Colonic mucosa (tissue), 4 donors: Measurements from ENCODE around the gene RPL11. TPM values are rescaled to one million over a fixed set of nuclear protein-coding genes. Genes with fewer than 3 reads are reported as not detected.

Source experiments
- DNase-seq: peaks from one replicate; pipeline ENCODE4 v3.0.0-alpha.2; 2020
- H3K27ac ChIP-seq: fragments of 200-600 bp; one replicate; pipeline ENCODE4 v1.8.0; 2021
- H3K27me3 ChIP-seq: fragments of 200-600 bp; one replicate; pipeline ENCODE4 v1.8.0; 2021
- H3K36me3 ChIP-seq: fragments of 200-600 bp; one replicate; pipeline ENCODE4 v1.8.0; 2021
- H3K4me1 ChIP-seq: fragments of 200-600 bp; one replicate; pipeline ENCODE4 v1.8.0; 2021; ENCODE audit warnings: mild to moderate bottlenecking
- H3K4me3 ChIP-seq: fragments of 200-600 bp; one replicate; pipeline ENCODE4 v1.8.0; 2021
- H3K9ac ChIP-seq, 2 donors: one replicate each; pipeline ENCODE4 v1.7.0; 2013; ENCODE audit warnings: control low read depth in 2 of 2, low read depth in 2 of 2, low read length in 2 of 2
- H3K9me3 ChIP-seq: fragments of 200-600 bp; one replicate; pipeline ENCODE4 v1.8.0; 2021
- CTCF ChIP-seq: fragments of 200-600 bp; IDR thresholded peaks from one replicate; pipeline ENCODE4 v1.8.0; 2022; ENCODE audit warnings: antibody characterized with exemption, mild to moderate bottlenecking
- intact Hi-C: fragments of 100-400 bp; cut with DNase I; formaldehyde crosslinking; loops from one replicate; pipeline ENCODE4 v1.14.1; 2022
- total RNA-seq, 2 donors: library from RNA; stranded (reverse); fragmentation: NEBNext Ultra II Directional in 1 of 2; extraction: Animal tissue kit (Norgen Biotek cat#: 25700) in 1 of 2; gene quantifications; one replicate each; pipeline ENCODE4 v1.2.1, GENCODE V29; 2021
- donor health status: healthy.
- donor health status: DM: no; HTN: no; CAD: no.
- donor health status: DM: no; HTN: no; CAD: no.

RPL11 gene
- total RNA-seq, 2 donors from 2014 or later = 871 to 897 TPM

DNA sequence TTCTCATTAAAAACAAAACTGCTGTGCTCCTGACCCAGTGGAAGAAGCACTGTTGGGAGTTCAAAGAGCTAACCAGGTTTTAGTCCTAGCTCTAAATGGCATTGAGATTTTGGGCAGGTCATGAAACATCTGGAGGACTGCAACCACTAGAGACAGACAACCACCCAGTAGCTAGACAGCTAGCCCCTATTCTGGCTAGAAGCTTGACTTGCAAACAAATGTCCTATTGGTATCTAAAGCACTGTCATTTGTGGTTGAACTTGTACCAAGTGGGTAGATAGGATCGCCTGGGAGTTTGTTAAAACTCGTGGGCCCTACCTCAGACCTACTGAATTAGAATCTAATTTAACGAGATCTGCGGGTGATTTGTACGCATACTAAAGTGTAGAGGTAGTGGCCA, 6.9 kb downstream of the RPL11 start:
- TF ChIP-seq CTCF = no peak
- intact Hi-C loops = no loop called here
- H3K9ac ChIP-seq = no peak overlapping the region
- H3K9me3 ChIP-seq = no peaks in the 10 kb centered on the region
- no peaks in the 10 kb centered on the region for H3K27me3 ChIP-seq
- H3K4me1 ChIP-seq = no peaks in the 10 kb centered on the region
- H3K36me3 ChIP-seq = peaks cover 34% of the 10 kb centered on the region
- H3K4me3 ChIP-seq = no peak overlapping the region
- no peak for DNase-seq
- no peak overlapping the region for H3K27ac ChIP-seq

DNA sequence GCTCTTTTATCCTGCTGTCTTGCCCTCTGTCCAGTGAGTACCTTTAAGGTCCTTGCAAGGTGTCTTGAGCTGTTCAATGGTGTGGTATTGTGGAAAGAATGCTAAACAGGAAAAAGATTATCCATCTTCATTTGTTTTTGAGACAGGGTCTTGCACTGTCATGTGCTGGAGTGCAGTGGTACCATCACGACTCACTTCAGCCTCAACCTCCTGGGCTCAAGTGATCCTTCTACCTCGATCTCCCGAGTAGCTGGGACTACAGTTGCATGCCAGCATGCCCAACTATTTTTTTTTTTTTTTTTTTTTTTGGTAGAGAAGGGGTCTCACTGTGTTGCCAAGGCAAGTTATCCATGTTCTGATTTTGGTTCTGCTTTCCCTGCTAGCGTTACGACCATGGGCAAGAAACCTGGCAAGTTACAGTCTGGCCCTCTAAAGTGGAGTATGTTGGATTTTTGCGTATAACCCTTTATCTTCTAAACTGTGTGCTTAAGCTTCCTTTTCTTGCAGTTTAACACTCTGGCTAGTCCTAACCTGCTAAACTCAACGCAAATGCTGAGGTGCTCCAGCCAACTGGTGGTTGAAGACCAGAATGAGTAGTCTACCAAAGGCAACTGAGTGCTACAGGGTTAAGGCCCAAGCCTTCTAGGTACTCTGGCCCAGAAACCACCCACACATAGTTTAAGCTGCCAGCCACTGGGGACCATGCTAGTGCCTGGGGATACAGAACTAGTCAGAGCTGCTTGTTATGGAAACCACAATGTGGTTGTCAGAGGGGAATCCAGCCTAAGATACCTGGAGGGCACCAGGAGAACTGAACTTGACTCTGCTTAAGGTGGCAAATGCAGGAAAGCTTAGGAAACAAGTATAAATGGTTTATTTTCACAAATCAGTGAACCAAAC, 7.9 kb downstream of the RPL11 start:
- Histone ChIP-seq H3K27ac (no peak overlapping the region), H3K9ac (no peak overlapping the region), H3K4me1 (no peaks in the 10 kb centered on the region), H3K9me3 (no peaks in the 10 kb centered on the region), H3K4me3 (no peak overlapping the region), H3K36me3 (peaks cover 26% of the 10 kb centered on the region), H3K27me3 (no peaks in the 10 kb centered on the region)
- intact Hi-C loops = no loop called here
- DNase-seq = no peak
- no peak for TF ChIP-seq CTCF

- Histone ChIP-seq H3K4me3 (no peak overlapping the region), H3K27ac (no peak overlapping the region), H3K27me3 (no peaks in the 10 kb centered on the region), H3K9ac (no peak overlapping the region), H3K9me3 (no peaks in the 10 kb centered on the region), H3K36me3 (peaks cover 17% of the 10 kb centered on the region), H3K4me1 (no peaks in the 10 kb centered on the region)
- intact Hi-C loops = no loop called here
- no peak for TF ChIP-seq CTCF
- no peak for DNase-seq
Observed at GRCh38 chr1:23701310-23701709, 9.7 kb downstream of the RPL11 start.

- Histone ChIP-seq H3K9me3 (no peaks in the 10 kb centered on the region), H3K4me1 (no peaks in the 10 kb centered on the region), H3K9ac (no peak overlapping the region), H3K4me3 (no peak overlapping the region), H3K27ac (no peak overlapping the region), H3K27me3 (no peaks in the 10 kb centered on the region), H3K36me3 (peaks cover 13% of the 10 kb centered on the region)
- intact Hi-C loops = no loop called here
- DNase-seq = no peak
- TF ChIP-seq CTCF = no peak
Observed at GRCh38 chr1:23701996-23702395, 10.4 kb downstream of the RPL11 start.

DNA sequence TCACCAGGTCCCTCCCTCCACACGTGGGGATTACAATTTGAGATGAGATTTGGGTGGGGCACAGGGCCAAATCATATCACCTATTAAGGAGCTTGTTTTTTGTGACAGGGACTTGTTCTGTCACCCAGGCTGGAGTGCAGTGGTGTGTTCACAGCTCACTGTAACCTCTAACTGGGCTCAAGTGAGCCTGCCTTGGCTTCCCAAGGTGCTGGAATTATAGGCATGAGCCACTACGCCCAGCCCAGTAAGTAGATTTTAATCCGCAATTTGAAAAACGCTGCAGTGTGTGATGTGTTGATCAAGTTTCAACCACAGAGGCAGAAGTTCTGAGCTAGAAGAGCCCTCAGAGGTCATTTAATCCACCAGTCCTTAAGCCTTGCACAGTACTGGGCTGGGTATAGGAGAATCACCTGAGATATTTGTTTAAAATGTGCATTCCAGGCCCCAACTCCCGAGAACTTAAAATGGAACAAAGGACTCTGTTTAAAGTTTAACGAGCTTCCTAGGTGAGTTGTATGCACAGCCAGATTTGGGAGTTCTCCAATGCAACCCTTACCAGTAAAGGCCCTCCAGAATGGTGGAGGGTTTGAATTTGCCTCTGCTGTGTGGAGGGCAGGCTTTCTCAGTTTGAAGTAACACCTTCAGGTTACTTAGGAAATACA, 13.4 kb downstream of the RPL11 start:
- no peaks in the 10 kb centered on the region for H3K36me3 ChIP-seq
- no peaks in the 10 kb centered on the region for H3K27me3 ChIP-seq
- H3K27ac ChIP-seq = no peak overlapping the region
- no peaks in the 10 kb centered on the region for H3K9me3 ChIP-seq
- no peak for TF ChIP-seq CTCF
- no peaks in the 10 kb centered on the region for H3K4me1 ChIP-seq
- no peak overlapping the region for H3K4me3 ChIP-seq
- no peak for DNase-seq
- H3K9ac ChIP-seq = no peak overlapping the region
- intact Hi-C loops = no loop called here
